HepG2 (cell line): Measurements from ENCODE around the gene LASP1. TPM values are rescaled to one million over a fixed set of nuclear protein-coding genes. Genes with fewer than 3 reads are reported as not detected.
A peak's percentile ranks its signal among the peaks of the same experiment; 100 is the strongest.

Source experiments
- AKAP8 ChIP-seq: sonication (generic); formaldehyde crosslinking; IDR thresholded peaks from 2 replicates; pipeline ENCODE4 v1.5.1; 2020; ENCODE audit warnings: mild to moderate bottlenecking, missing genetic modification reagents
- GATAD1 ChIP-seq: IDR thresholded peaks from 2 replicates; pipeline ENCODE4 v1.6.1; 2016; ENCODE audit warnings: missing genetic modification reagents, missing compliant biosample characterization
- GLMP ChIP-seq: sonication (generic); formaldehyde crosslinking; IDR thresholded peaks from 2 replicates; pipeline ENCODE4 v1.9.0; 2021; ENCODE audit warnings: missing genetic modification reagents, mild to moderate bottlenecking, borderline replicate concordance
- HCFC1 ChIP-seq: fragments of 150-350 bp; IDR thresholded peaks from 2 replicates; pipeline ENCODE4 v1.6.1; 2014; ENCODE audit warnings: low read depth, low read length
- HDAC1 ChIP-seq: sonication (generic); formaldehyde crosslinking; IDR thresholded peaks from 2 replicates; pipeline ENCODE4 v1.5.1; 2020; ENCODE audit warnings: mild to moderate bottlenecking, missing genetic modification reagents
- RFXANK ChIP-seq: IDR thresholded peaks from 2 replicates; pipeline ENCODE4 v1.6.1; 2016
- TCF12 ChIP-seq, 2 experiments: fragments of 450-650 bp in 1 of 2; sonication (generic) in 1 of 2; formaldehyde crosslinking in 1 of 2; IDR thresholded peaks; 2 replicates each; pipeline versions ENCODE4 v1.6.1 to v1.8.0; 2017 to 2022; ENCODE audit warnings: antibody characterized with exemption in 1 of 2, mild to moderate bottlenecking in 1 of 2, missing genetic modification reagents in 1 of 2, moderate library complexity in 1 of 2
- ZNF33A ChIP-seq: sonication (generic); formaldehyde crosslinking; IDR thresholded peaks from 2 replicates; pipeline ENCODE4 v1.5.1; 2020; ENCODE audit warnings: missing genetic modification reagents, mild to moderate bottlenecking, moderate library complexity, borderline replicate concordance
- ZNF574 ChIP-seq: sonication (generic); formaldehyde crosslinking; IDR thresholded peaks from 2 replicates; pipeline ENCODE4 v1.4.0; 2020; ENCODE audit warnings: missing genetic modification reagents
- ZNF598 ChIP-seq: sonication (generic); formaldehyde crosslinking; IDR thresholded peaks from 2 replicates; pipeline ENCODE4 v1.5.1; 2020; ENCODE audit warnings: mild to moderate bottlenecking, missing genetic modification reagents, borderline replicate concordance
- polyA plus RNA-seq, 8 experiments: library from polyadenylated mRNA; depleted of rRNA in 3 of 8; stranded (reverse) in 7 of 8; unstranded in 1 of 8; fragments of >200 nt; fragmentation: Illumina TruSeq in 4 of 8; extraction: Trizol in 4 of 8; gene quantifications; 2 replicates each; pipeline versions ENCODE4 v1.2.1 to v1.2.3, GENCODE V29; 2011 to 2016; ENCODE audit warnings: low read depth in 4 of 8, missing spikeins in 1 of 8, mixed read lengths in 1 of 8; ENCODE audit not compliant: insufficient read depth in 1 of 8
- total RNA-seq, 5 experiments: library from RNA; depleted of rRNA; stranded (reverse); fragments of >200 nt; fragmentation: Illumina TruSeq; extraction: Trizol; gene quantifications; 2 replicates each; pipeline ENCODE4 v1.2.3, GENCODE V29; 2016; ENCODE audit warnings: low read depth in 1 of 5

The LASP1 gene
- total and polyA plus RNA-seq, 2 of the 13 experiments (the other 11 are each of a cell fraction or from before 2014, with no cell fraction given) = 70.1 to 97.0 TPM

GRCh38 chr17:38869526-38870258, at the start of gene LASP1 (continued):
- TF ChIP-seq ZNF574 (CRISPR knock-in tag) (peak; percentile 54), ZNF33A (CRISPR knock-in tag) (no peak), AKAP8 (CRISPR knock-in tag) (no peak; the same call in 1 of the 2 replicates), HDAC1 (CRISPR knock-in tag) (peak; percentile 94), GATAD1 (CRISPR knock-in tag) (peak; percentile 48), TCF12 (IDR thresholded peaks at IDR 0.05) (no peak), TCF12 (CRISPR knock-in tag; IDR thresholded peaks at IDR 0.05) (peak; percentile 97), HCFC1 (no peak), ZNF598 (CRISPR knock-in tag) (no peak), GLMP (CRISPR knock-in tag) (no peak), RFXANK (no peak)
